GM21515 (cell line): Measurements from ENCODE around the gene MUC22.
"Not testable (repeated sequence)": the region's sequence is repeated elsewhere in the genome, so short reads cannot be mapped to it uniquely, and the experiment has no call there.

Experiments
- ATAC-seq: cut with Tn5 transposase; IDR thresholded peaks from one replicate; pipeline ENCODE4 v1.9.1; 2021; ENCODE audit not compliant: unreplicated experiment

The MUC22 gene

DNA sequence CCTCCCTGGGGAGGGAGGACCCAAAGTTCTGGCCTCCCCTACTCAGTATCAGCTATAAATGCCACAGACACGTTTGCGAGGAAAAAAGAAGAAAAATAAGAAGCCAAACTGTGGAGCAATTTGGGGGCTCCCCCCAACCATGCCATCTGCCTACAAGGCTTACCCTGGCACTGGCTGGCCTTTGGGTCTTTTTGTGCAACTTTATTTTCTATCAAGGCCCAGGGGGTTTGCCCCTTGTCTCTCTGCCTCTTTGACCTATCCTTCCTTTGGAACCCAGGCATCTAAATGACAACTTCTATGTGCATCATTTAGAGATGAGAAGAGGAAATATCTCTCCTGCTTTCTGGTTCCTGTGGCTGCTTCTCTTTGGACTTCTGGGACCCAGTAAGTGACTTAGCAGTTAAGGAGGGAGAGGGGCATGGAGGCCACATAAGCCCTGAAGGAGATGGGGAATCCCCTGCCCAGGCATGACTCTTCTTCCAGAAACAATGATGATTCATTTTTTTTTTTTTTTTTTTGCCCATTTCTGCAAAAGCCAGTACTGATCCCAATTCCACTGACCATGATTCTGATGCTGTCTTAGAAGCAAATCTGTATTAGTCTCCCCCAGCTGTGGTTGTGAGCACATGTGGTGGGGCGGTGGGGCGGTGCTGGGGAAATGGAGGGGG is at the start of gene MUC22:
Gene MUC22, plus strand, starts transcription at position 82 of the 668 bp plus-strand sequence. Its CDS starts 233 bp downstream, at position 315.
- no peak for ATAC-seq

DNA sequence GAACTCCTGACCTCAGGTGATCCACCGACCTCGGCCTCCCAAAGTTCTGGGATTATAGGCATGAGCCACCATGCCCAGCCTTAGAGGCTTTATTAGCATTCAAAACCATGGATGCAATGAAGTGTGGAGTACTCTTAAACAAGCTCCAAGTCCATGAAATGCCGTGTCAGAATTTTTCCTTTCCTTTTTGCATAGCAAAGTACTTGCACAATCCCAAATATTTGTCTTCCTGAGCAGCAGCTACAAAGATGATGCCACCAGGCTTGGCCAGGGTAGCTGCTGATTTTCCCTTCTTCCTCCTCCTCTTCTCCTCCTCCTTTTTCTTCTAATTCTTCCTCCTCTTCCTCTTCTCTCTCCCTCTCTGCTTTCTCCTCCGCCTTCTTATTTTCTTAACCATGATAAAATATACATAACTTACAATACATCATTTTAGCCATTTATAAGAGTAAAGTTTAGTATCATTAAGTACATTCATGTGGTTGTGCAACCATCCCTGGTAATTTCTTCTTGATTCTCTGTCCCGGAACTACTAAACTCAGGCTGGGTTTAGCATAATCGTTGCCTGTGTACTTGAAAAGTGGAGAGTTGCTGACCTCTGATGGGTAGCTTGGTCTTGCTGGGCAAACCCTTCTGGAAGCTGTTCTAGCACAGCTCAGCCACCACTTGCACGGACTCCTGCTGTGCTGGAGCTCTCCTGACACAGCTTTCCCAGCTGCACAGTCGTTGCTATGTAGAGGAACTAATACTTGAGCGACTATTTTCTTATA is 49.2 kb upstream of the MUC22 start:
- ATAC-seq = no peak

GRCh38 chr6:30962716-30963115 is 47.6 kb upstream of the MUC22 start:
- ATAC-seq = no peak

DNA sequence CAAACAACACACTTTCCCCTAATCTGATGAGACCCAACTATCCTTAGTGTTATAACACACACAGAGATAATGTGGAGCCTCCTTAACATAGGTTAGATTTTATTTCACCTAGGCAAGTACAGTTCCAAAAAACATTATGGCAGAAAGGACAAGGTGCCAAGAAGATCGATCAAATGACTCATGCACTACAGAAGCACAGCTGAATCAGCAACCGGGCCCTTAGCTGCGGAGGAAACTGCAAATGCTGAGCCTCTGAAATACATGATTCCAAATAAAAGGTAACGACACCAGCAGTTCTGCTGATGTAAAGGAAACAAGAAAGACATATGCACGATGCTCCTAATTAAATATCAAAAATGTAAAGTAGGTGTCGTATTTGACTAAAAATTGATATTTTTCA is 46.6 kb upstream of the MUC22 start:
- ATAC-seq = no peak

- no peak for ATAC-seq
Measured at GRCh38 chr6:30964075-30964474, 46.2 kb upstream of the MUC22 start.

- no peak for ATAC-seq
Measured at GRCh38 chr6:30965140-30965601, 45.1 kb upstream of the MUC22 start.

GRCh38 chr6:30966154-30966553 is 44.1 kb upstream of the MUC22 start:
- ATAC-seq = no peak

DNA sequence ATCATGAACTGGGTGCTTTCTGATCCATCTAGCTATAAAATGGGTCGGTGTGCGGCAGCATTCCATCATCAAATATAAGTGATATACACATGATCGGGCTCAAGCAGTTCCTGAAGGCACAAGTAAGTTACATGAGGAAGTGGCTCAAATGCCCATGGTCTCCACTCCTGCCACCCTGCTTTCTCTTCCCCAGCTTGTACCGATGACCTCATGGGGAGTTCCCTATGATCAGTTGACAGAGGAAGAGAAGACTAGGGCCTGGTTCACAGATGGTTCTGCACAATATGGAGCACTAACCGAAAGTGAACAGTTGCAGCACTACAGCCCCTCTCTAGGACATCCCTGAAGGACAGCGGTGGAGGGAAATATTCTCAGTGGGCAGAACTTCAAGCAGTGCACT is 41.1 kb upstream of the MUC22 start:
- ATAC-seq = not testable (repeated sequence)

DNA sequence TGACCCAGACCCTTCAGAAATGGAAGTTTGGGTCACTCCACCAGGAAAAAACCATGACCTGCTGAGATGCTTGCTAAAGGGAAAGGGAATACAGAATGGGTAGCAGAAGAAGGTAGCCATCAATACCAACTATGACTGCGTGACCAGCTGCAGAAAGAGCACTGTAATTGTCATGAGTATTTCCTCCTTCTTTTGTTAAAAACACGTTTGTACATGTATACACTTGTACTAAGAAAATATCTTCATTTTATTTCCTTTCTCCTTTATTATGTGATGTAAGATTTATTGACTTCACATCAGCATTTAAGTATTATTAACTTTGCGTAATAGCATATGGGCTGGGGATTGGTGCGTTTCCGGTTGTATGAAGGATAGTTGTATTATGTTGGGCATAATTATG is 39.3 kb upstream of the MUC22 start:
- ATAC-seq = no peak

DNA sequence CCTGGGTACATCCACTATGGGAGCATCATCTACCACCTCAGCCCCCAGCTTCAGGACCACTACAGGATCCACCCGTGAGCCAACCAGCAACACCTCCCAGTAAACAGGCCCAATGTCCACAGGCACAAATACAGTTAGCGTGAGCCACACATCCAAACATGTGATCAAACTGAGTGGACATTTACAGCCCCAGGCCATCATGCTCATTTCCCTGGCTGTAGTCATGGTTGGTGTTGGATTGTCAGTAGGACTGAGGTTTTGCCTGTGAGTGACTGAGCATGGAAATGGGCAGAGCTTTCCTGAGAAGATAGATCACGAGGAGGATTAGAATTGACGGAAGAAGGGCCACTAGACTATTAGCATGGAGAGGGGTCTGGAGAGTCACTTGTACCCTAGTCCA is 37.5 kb upstream of the MUC22 start:
- ATAC-seq = no peak

- no peak for ATAC-seq
Measured at GRCh38 chr6:30974490-30975252, 35.6 kb upstream of the MUC22 start.

DNA sequence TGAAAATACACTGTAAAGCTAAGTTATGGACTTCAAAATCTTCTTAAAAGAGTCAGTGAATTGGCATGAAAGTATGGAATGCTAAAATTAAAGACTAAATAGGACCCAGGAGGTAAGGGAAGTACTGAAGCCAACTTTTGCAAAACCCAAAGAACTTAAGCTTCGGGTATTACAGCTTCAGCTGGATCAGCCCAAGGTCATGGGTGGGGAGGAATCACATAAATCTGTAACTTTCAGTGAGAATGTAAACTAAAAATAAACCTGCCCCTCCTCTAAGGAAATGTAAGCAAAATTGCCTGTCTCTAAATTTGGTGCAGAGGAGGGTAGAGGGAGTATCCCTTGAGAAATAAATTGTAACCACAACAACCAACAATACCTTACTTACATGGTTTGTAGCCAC is 31.1 kb upstream of the MUC22 start:
- no peak for ATAC-seq

- ATAC-seq = no peak
Measured at GRCh38 chr6:30979690-30980089, 30.6 kb upstream of the MUC22 start.

DNA sequence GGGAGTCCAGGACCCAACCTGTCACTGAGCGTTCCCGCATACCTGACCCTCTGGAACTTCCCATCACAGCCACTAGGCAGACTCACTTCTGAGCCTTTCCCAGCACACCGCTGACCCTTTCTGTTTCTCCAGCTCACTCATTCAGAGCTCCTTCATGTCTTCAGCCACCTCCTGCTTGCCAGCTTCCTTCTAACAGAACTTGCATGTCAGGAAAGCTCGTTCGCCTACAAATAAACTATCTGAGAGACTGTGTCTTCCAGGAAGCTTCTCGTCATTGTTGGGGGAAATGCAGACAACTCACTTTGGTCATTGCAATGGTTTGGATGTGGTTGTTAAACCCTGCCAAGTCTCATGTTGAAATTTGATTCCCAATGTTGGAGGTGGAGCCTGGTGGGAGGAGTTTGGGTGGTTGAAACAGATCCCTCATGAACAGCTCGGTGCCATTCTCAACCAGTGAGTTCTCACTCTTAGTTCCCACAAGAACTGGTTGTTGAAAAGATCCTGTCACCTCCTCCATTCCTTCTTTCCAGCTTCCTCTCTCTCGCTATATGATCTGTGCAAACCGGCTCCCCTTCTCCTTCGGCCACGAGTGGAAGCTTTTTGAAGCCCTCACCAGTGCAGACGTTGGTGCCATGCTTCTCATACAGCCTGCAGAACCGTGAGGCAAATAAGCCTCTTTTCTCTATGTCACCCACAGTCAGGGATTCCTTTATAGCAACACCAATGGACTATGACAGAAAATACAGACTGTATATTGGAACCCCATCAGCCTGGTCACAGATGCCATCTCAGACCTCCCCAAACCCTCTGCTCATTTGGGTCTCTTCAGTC is 28.1 kb upstream of the MUC22 start:
- ATAC-seq = no peak

- no peak for ATAC-seq
Measured at GRCh38 chr6:30983439-30983838, 26.8 kb upstream of the MUC22 start, which contains the start of gene MUC21. Gene MUC21, plus strand, starts transcription at chr6:30983718. Its CDS starts 241 bp downstream, at chr6:30983959.

DNA sequence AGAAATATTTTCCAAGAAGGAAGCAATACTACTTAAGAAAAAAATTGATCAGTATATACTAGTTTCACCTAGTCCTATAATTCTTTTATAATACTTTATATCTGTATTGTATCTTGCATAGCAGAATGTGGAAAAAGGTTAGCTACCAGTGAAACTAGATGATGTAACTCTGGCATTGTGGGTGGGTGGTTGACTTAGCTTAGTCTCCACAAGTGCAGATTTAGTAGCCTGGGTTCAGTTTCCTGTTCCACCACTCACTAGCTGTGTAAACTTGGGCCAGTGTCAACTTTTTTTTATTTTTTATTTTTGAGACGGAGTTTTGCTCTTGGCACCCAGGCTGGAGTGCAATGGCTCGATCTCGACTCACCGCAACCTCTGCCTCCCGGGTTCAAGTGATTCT is 24.8 kb upstream of the MUC22 start:
- no peak for ATAC-seq

DNA sequence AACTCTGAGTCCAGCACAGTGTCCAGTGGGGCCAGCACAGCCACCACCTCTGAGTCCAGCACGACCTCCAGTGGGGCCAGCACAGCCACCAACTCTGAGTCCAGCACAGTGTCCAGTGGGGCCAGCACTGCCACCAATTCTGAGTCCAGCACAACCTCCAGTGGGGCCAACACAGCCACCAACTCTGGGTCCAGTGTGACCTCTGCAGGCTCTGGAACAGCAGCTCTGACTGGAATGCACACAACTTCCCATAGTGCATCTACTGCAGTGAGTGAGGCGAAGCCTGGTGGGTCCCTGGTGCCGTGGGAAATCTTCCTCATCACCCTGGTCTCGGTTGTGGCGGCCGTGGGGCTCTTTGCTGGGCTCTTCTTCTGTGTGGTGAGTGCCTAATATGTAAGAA is 23.0 kb upstream of the MUC22 start:
- no peak for ATAC-seq

DNA sequence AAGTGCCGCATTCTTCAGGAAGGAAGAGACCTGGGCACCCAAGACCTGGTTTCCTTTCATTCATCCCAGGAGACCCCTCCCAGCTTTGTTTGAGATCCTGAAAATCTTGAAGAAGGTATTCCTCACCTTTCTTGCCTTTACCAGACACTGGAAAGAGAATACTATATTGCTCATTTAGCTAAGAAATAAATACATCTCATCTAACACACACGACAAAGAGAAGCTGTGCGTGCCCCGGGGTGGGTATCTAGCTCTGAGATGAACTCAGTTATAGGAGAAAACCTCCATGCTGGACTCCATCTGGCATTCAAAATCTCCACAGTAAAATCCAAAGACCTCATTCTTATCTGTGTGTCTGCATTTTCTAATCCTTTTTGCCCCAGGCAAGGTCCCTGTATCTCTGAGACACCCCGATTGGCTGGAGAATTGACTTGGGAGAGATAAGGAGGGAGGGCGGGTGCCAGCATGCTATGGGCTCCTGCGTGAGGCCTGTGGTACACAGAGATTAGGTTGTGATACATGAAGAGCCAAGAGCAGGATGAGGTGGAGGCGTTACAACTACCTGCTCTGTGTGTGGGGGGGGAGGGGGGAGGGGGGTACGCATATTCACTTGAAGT is 22.0 kb upstream of the MUC22 start:
- ATAC-seq = no peak

DNA sequence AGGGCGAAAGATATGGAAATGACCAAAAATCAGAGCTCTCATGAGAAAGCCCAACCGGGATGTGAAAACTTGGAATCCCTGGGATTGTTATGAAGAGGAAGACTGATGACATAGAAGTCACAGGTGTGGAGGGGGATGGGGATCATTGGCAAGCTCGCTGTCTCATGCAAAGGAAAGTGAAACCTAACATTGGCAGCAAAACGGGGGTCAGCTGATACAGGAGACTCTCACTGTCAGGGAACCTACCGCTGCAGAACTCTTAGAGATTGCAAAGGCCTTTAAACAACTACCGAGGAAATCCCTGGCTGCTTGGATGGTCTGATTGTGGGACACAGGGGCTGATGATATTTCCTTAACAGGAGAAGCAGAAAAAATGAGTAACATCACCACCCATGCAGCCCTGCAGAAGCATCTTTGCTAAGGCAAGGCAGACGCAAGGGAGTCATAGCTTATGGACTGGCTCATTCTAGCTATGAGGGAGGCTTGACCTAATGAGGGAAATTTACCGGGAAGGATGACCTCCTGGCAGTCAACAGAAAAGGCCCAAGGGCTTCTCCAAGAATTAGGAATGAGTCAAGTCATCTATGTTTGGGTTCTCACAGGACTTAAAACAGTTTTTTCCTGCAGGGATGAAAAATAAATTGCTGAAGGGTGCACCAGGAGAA is 19.7 kb upstream of the MUC22 start:
- no peak for ATAC-seq

DNA sequence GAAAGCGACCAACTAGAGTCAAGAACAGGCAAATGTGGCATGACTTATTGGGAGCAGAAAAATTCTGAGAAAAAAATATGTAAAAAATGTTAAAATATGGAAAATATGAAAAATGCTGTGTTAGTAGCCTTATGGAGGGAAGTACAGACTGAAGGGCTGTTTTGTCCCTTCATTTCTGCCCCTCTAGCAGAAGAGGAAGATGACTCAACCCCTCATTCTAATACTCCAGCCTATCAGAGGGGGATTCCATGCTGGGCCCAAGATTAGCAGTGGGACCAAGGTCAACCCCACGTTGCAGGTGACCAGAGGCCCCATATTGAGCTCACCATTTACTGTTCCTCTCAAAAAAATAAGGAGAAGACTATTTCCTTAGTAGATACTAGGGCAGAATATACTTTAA is 18.4 kb upstream of the MUC22 start:
- no peak for ATAC-seq
